Non-pigmented ciliary epithelial cell (primary cell): Measurements from ENCODE around the gene CACNA2D4.
"Not testable (repeated sequence)": the region's sequence is repeated elsewhere in the genome, so short reads cannot be mapped to it uniquely, and the experiment has no call there.

Experiments used
- DNase-seq: peaks from one replicate; pipeline ENCODE4 v3.0.0-alpha.2; 2010; ENCODE audit warnings: low read depth

Gene CACNA2D4

DNA sequence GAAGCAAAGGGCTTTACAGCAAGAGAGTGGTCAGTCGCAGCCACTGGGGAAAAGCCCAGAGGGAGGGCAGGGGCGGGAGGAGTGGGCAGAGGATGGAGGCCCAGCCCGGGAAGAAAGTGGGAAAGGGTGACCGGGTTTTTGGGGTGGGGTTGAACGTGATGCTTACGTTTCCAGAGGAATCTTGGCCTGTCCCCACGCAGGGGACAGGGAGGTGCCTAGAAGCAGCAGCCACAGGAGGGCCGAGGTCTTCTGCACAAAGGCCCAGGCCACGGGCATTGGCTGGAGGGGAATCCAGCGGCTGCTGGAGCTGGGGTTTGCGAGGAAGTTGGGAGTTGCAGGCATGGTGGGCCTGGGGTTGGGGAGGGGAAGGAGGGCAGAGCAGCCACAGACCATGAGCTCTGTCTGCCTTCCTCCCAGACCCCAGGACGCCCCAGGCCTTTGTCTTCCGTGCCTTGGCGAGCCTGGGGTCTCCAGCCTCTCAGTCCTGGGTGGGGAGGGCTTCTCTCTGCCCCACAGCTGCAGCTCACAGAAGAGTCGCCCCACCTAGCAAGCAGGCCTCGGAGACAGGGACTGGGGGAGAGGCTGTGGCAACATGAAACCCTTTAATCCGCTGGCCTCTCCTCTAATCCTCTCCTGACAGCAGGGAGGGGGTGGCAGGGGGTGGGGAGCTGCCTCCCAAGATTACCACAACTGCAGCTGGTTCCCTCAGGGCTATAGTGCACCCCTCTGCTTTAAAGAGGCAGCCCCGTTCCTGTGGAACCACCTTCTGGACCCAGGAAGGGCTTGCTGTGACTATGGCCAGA lies at the start of gene CACNA2D4:
Gene CACNA2D4 (minus strand): TSS at position 572 of the 803 bp plus-strand sequence. CDS start 179 bp downstream, at position 393.
- DNase-seq = no peak

DNA sequence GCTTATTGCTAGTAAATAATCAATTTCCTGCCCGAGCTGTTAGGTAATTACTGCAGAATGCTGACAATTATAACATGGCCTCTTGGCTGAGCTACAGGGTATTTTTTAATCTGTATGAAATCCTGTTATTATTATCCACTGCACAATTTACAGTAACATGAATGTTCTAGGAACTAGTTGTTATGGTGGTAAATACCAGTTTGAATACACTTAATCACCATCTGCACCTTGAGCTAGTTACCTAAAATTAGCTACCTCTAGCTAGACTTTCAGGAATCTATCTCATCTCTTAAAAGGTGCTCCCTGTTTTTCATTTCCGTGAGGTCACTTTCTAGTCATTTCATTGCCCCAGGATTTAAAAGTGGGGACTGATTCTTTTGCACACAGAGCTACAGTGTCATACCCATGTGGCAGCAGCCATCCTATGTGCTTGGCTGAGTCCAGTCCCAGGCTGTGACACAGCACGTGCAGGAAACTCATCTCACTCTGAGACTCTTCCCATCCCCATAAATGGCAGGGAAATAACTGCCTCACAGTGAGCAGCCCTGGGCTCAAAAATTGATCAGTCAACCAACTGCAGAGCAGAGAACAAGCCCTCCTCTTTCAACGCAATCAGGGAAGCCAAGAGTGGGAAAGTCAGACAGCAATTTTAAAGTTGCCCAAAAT lies 48.2 kb upstream of the CACNA2D4 start:
- DNase-seq = no peak

DNA sequence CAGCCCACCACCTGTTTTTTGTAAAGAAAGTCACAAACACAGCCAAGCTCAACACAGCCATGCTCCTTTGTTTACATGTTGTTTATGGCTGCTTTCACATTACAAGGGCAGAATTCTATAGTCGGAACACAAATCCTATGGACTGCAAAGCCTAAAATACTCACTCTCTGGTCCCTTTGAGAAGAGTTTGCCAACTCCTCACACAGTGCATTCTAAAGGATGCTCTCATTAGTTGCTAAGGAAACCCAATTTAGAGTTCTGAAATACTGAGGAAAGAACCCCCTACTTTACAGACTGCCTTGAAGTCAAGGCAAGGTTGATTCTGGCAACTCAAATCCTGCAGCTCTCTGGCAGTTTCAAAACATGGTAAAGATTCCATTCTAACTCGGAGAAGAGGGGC lies 47.5 kb upstream of the CACNA2D4 start:
- DNase-seq = no peak

DNA sequence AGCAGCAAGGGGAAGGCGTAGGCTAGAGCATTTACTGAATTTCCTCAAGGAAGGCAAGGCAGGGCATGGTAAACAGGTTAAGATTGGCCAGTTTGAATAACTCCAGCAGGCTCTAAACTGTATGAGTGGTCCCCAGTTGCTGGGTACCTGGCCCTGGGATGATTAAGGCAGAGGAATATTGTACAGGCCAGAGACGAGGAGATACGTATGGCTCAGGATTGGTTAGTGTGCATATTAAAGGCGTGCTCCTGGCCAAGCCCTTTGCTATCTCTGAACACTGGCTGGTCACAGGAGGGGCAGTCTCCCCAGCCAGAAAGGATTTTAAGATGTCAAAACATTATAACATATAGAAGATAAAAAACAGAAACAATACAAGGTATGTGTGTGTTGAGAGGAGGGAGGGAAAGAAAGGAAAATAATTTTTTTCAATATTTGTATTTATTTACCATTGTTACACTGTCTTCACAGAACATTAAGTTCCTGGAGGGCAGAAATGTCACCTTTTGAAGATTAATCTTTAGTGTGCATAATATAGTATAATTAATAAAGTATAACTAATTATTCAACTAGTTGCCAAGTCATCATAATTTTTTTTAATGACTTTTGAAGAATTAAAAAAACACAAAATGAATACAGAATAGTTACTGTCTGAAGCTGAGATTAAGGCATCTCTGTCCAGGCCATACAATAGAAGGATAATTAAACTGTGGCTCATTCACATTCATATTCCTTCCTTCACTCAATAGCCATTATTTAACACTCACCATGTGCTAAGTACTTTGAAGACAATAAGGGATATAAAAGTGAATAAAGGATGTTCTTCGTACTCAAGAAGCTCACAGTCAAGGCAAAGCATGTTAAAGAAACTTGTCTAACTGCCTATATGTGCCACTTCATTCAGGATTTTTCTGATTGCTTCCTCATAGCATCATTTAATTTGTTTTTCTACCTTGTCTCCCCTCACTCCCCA lies 43.9 kb upstream of the CACNA2D4 start:
- DNase-seq = no peak

DNA sequence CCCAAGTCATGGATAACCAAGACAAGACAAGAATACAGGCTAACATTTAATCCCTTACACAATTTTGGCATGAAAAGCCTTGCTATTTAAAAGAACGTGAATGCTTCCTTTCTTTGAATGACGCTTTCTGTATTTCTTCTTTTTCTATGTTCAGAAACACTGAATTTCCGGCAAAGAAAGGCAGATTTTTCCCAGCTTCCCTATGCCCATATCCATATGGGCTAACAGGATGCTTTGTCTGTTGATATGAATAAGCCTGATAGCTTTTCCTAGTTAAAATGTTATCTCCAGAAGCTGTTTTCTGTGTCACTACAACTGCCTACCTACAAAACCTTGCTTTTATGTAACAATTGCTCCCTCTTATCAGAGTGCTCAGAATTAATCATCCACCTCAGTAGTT lies 38.3 kb upstream of the CACNA2D4 start:
- DNase-seq = no peak

- DNase-seq = no peak
Observed at GRCh38 chr12:1949771-1950470, 31.5 kb upstream of the CACNA2D4 start.

- no peak for DNase-seq
Observed at GRCh38 chr12:1948883-1949282, 30.4 kb upstream of the CACNA2D4 start.

GRCh38 chr12:1947081-1947480 lies 28.6 kb upstream of the CACNA2D4 start:
- DNase-seq = peak; percentile 53

DNA sequence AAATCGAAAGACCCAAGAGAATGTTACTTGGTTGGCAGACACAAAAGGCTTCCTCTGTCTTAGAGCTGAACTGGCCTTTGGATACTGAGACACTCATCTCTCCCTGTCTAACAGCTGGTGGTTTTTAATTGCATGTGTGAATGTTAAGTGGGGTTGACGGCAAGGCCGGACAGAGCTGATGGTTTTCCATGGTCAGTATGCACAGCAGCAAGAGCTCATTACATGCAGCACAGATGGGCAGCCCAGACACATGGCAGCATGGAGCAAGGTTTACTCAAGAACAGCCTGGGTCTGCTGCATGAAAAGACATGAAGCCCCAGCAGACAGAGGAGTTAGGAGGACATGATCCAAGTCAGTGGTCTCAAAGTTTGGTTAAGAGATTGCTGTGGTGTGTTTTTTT lies 27.8 kb upstream of the CACNA2D4 start:
- no peak for DNase-seq

- DNase-seq = not testable (repeated sequence)
Observed at GRCh38 chr12:1945502-1945901, 27.1 kb upstream of the CACNA2D4 start.

DNA sequence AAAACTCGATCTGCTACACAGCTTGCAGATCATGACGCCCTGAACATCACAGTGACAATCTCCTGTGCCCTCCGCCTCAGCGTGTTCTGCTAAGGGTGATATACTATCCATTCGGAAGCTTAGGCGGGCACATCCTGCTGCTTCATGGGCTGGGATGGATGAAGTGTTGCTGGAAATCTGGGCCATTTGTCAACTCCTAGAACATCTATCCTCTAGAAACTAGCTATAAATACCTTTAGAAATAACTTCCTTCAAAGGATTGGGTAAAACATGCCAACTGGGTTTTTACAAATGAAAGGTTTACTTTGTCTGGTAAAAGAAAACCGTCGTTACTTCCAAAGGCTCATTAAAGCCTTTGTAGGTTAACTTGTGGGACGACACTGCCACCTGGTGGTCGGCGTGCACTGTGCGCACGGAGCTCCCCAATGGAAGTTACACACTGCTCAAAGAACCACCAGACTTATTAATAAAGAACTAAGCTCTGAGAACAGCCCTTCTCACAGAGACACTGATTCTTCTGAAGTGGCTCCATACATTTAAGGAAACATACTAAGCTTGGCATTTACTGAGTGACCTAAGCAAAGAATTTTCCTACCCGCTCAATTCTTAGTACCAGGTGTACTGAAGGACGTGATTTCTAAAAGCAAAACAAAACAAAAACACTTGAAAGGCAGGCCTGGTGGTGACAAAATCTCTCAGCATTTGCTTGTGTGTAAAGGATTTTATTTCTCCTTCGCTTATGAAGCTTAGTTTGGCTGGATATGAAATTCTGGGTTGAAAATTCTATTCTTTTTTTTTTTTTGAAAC lies 21.6 kb upstream of the CACNA2D4 start:
- peak; percentile 27 for DNase-seq

- no peak for DNase-seq
Observed at GRCh38 chr12:1939331-1939730, 20.9 kb upstream of the CACNA2D4 start.

GRCh38 chr12:1937481-1938224 lies 19.2 kb upstream of the CACNA2D4 start:
- no peak for DNase-seq

DNA sequence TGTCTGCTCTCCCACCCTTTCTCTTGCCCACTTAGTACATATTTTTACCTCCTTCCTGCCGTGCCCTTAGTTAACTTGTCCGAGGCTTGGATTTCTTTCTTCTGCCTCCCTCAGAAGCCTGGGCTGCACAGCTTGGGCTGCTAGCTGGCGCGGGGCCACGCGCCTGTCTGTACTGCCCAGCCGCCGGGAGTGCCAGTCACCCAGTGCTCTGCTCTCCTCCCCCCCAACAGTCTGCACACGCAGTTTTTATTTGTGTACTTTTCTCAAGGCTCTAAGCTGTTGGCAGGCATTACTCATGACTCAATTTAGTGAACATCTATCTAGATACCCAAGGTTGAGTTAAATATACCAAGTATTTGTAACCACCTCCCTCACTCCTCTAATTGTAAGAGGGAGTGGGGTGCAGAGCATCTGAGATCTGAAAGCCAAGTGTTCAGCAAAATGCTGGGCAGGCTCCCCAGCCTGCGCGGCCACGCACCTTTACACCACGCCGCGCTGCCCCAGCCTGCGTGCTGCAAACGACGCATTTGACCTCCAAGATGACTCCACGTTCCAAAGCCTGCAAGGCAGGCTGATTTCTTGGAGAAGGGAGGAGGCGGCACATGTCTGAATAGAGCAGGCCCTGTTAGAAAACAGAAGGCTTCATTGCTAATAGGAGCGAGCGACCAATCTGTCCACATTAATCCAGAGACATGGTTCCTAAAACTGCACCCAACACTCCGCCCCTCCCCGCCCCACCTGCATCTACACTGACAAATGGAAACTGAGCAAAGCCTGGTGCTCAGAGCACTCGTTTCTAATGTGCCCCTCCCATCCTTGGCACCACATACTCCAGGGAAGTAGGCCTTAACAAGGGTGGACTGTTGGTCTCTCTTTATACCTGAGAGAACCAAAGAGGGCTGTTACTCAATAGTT lies 18.2 kb upstream of the CACNA2D4 start:
- peak; percentile 35 for DNase-seq

DNA sequence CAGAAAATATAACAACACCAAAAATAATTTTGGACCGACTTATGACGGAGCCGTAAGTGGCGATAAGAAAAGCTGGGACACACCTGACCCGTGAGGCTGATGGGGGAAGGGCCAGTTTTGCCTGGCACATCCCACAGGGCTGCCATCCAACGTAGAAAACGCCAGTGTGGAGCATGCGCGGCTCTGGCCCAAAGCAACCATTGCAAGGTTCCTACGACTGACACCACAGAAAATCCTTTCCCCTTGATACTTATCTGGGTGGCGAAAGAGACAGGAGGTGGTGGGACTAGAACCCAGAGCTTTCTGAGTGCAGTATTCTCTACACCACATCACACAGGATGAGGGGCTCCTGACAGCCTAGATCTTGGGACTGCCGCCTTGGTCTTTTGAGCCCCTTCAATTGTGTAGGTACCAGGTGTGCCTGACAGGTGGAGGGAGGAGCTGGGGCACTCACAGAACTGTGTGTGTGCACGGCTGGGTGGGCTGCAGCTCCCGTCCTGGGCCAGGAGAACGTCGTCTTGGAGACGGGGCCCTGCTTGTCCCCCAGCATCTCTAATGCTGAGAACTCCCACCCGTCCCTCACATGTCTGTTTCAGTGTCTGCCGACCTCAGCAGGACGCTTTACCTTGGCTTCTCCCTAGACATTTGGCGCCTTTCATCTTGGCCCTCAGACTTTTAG lies 17.4 kb upstream of the CACNA2D4 start:
- DNase-seq = no peak

GRCh38 chr12:1935242-1935641 lies 16.8 kb upstream of the CACNA2D4 start:
- DNase-seq = no peak

GRCh38 chr12:1934831-1935230 lies 16.4 kb upstream of the CACNA2D4 start:
- DNase-seq = no peak

GRCh38 chr12:1934068-1934467 lies 15.6 kb upstream of the CACNA2D4 start:
- no peak for DNase-seq
